Sigmoid colon (tissue), 7 donors: Measurements from ENCODE around the gene POU6F2. TPM values are rescaled to one million over a fixed set of nuclear protein-coding genes. Genes with fewer than 3 reads are reported as not detected.
"Not testable (repeated sequence)": the region's sequence is repeated elsewhere in the genome, so short reads cannot be mapped to it uniquely, and the experiment has no call there.

Experiments
- DNase-seq: peaks from one replicate; pipeline ENCODE4 v3.0.0-alpha.2; 2019
- H3K27ac ChIP-seq, 4 donors: fragments of 200-600 bp; sonication (generic); one replicate each; pipeline ENCODE4 v1.5.1; 2016 to 2019; ENCODE audit warnings: mild to moderate bottlenecking in 1 of 4
- H3K27me3 ChIP-seq, 3 donors: fragments of 200-600 bp; sonication (generic); one replicate each; pipeline ENCODE4 v1.5.1; 2019; ENCODE audit warnings: mild to moderate bottlenecking in 1 of 3
- H3K36me3 ChIP-seq, 4 donors: fragments of 200-600 bp; sonication (generic); one replicate each; pipeline ENCODE4 v1.5.1; 2016 to 2019
- H3K4me1 ChIP-seq, 4 donors: fragments of 200-600 bp; sonication (generic); one replicate each; pipeline ENCODE4 v1.5.1; 2017 to 2019
- H3K4me3 ChIP-seq, 4 donors: fragments of 200-600 bp; sonication (generic); one replicate each; pipeline ENCODE4 v1.5.1; 2017 to 2019; ENCODE audit warnings: mild to moderate bottlenecking in 2 of 4, moderate library complexity in 1 of 4
- H3K9me3 ChIP-seq, 4 donors: fragments of 200-600 bp in 3 of 4; sonication (generic) in 3 of 4; one replicate each; pipeline versions ENCODE4 v1.5.1 to v1.6.1; 2013 to 2019
- CTCF ChIP-seq, 4 experiments: fragments of 450-650 bp in 3 of 4; fragments of 200-600 bp in 1 of 4; IDR thresholded peaks; one replicate each; pipeline ENCODE4 v1.5.1; 2016 to 2019; ENCODE audit warnings: antibody characterized with exemption in 4 of 4, mild to moderate bottlenecking in 3 of 4, moderate library complexity in 2 of 4
- EP300 ChIP-seq, 4 donors: sonication (generic); formaldehyde crosslinking; IDR thresholded peaks; one replicate each; pipeline ENCODE4 v1.6.1; 2017; ENCODE audit warnings: antibody characterized with exemption in 4 of 4
- POLR2A ChIP-seq, 2 donors: fragments of 450-650 bp; IDR thresholded peaks; one replicate each; pipeline ENCODE4 v1.6.1; 2016; ENCODE audit warnings: antibody characterized with exemption in 2 of 2, mild to moderate bottlenecking in 2 of 2, moderate library complexity in 2 of 2
- POLR2AphosphoS5 ChIP-seq, 4 donors: sonication (generic); formaldehyde crosslinking; IDR thresholded peaks; one replicate each; pipeline ENCODE4 v1.6.1; 2017; ENCODE audit warnings: antibody characterized with exemption in 4 of 4
- WGBS, 2 donors: extraction: QIAGEN DNeasy Blood & Tissue Kit; methylation state at CpG; one replicate each; pipeline ENCODE4 v1.1.7; 2013; 5-methylcytosine and 5-hydroxymethylcytosine counted together
- intact Hi-C: fragments of 100-400 bp; cut with DNase I; formaldehyde crosslinking; loops from one replicate; pipeline ENCODE4 v1.15.1; 2023
- polyA plus RNA-seq, 3 donors: library from polyadenylated mRNA; stranded (reverse); fragments of 200-250 nt; gene quantifications; one replicate each; pipeline ENCODE4 v1.2.3, GENCODE V29; 2013
- total RNA-seq, 4 donors: library from RNA; depleted of rRNA; stranded (reverse); fragments of >200 nt; gene quantifications; one replicate each; pipeline ENCODE4 v1.1.0, GENCODE V29; 2016
- donor health status: healthy with polysubstance abuse.
- donor health status: Bipolar disorder and iron deficiency.
- donor health status: healthy.

The POU6F2 gene
- total and polyA plus RNA-seq, 7 donors = 0.04 TPM; not detected in 6

DNA sequence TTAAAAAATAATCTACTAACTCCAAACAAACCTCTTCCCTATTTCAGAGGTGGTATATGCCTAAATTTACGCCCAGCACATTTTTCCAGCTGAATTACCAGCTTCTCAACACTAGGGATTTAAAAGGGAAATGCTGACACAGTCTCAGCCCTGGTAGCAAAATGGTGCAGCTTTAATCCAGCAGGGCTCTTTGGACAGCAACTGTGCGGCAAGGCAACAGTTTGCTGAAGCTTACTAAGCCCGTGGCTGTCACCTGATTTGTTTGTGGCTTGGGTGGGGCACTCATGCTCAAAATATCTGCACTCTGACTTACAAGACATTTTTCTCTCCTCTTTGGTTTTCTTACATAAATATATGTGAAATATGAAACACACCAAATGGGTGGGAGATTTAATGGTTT, 206.7 kb downstream of the POU6F2 start:
- TF ChIP-seq POLR2AphosphoS5 (IDR thresholded peaks at IDR 0.05) (no peak), EP300 (IDR thresholded peaks at IDR 0.05) (no peak), POLR2A (IDR thresholded peaks at IDR 0.05) (no peak), CTCF (IDR thresholded peaks at IDR 0.05) (no peak)
- Histone ChIP-seq H3K27me3 (no peaks in the 10 kb centered on the region), H3K9me3 (no peaks in the 10 kb centered on the region), H3K4me1 (peaks cover 0 to 3% (median 1%) of the 10 kb centered on the region in 4 donors), H3K27ac (no peak overlapping the region), H3K4me3 (no peak overlapping the region), H3K36me3 (no peaks in the 10 kb centered on the region)
- DNase-seq = no peak
- intact Hi-C loops = no loop called here
- 25 to 54% methylated on average over 3 of the region's 3 CpGs for WGBS, 2 donors

GRCh38 chr7:39186131-39186530, 208.4 kb downstream of the POU6F2 start:
- intact Hi-C loops = no loop called here

GRCh38 chr7:39186671-39187070, 209.0 kb downstream of the POU6F2 start:
- no peaks in the 10 kb centered on the region for H3K27me3 ChIP-seq
- WGBS, 2 donors = 80 to 88% methylated on average over 4 of the region's 4 CpGs
- no peak for DNase-seq
- H3K36me3 ChIP-seq = no peaks in the 10 kb centered on the region
- intact Hi-C loops = no loop called here
- H3K4me1 ChIP-seq = no peaks in the 10 kb centered on the region
- H3K4me3 ChIP-seq = no peak overlapping the region
- TF ChIP-seq CTCF (IDR thresholded peaks at IDR 0.05) (no peak), EP300 (IDR thresholded peaks at IDR 0.05) (no peak), POLR2A (IDR thresholded peaks at IDR 0.05) (no peak), POLR2AphosphoS5 (IDR thresholded peaks at IDR 0.05) (no peak)
- no peaks in the 10 kb centered on the region for H3K9me3 ChIP-seq
- no peak overlapping the region for H3K27ac ChIP-seq

More at GRCh38 chr7:39186131-39186530, 208.4 kb downstream of the POU6F2 start:
- H3K27me3 ChIP-seq = no peaks in the 10 kb centered on the region
- no peaks in the 10 kb centered on the region for H3K4me1 ChIP-seq
- WGBS, 2 donors = 93 to 96% methylated on average over 2 of the region's 2 CpGs
- DNase-seq = no peak
- TF ChIP-seq CTCF (IDR thresholded peaks at IDR 0.05) (no peak), POLR2AphosphoS5 (IDR thresholded peaks at IDR 0.05) (no peak), EP300 (IDR thresholded peaks at IDR 0.05) (no peak), POLR2A (IDR thresholded peaks at IDR 0.05) (no peak)
- no peaks in the 10 kb centered on the region for H3K36me3 ChIP-seq
- H3K4me3 ChIP-seq = no peak overlapping the region
- no peaks in the 10 kb centered on the region for H3K9me3 ChIP-seq
- no peak overlapping the region for H3K27ac ChIP-seq

- Histone ChIP-seq H3K36me3 (no peaks in the 10 kb centered on the region), H3K27me3 (no peaks in the 10 kb centered on the region), H3K4me3 (no peak overlapping the region), H3K27ac (no peak overlapping the region), H3K9me3 (no peaks in the 10 kb centered on the region), H3K4me1 (no peaks in the 10 kb centered on the region)
- intact Hi-C loops = no loop called here
- 57 to 62% methylated on average over 4 of the region's 4 CpGs for WGBS, 2 donors
- TF ChIP-seq POLR2A (IDR thresholded peaks at IDR 0.05) (no peak), EP300 (IDR thresholded peaks at IDR 0.05) (no peak), POLR2AphosphoS5 (IDR thresholded peaks at IDR 0.05) (no peak), CTCF (IDR thresholded peaks at IDR 0.05) (no peak)
- no peak for DNase-seq
These were observed 209.4 kb downstream of the POU6F2 start for GRCh38 chr7:39187130-39187529.

GRCh38 chr7:39192476-39192875, 214.8 kb downstream of the POU6F2 start:
- no peak for DNase-seq
- TF ChIP-seq POLR2AphosphoS5 (IDR thresholded peaks at IDR 0.05) (no peak), CTCF (IDR thresholded peaks at IDR 0.05) (no peak), EP300 (IDR thresholded peaks at IDR 0.05) (no peak), POLR2A (IDR thresholded peaks at IDR 0.05) (no peak)
- intact Hi-C loops = no loop called here
- no peaks in the 10 kb centered on the region for H3K27me3 ChIP-seq
- no peaks in the 10 kb centered on the region for H3K9me3 ChIP-seq
- H3K27ac ChIP-seq = no peak overlapping the region
- no peaks in the 10 kb centered on the region for H3K36me3 ChIP-seq
- no peaks in the 10 kb centered on the region for H3K4me1 ChIP-seq
- H3K4me3 ChIP-seq = no peak overlapping the region
- 78 to 90% methylated on average over 1 of the region's 1 CpG for WGBS, 2 donors

DNA sequence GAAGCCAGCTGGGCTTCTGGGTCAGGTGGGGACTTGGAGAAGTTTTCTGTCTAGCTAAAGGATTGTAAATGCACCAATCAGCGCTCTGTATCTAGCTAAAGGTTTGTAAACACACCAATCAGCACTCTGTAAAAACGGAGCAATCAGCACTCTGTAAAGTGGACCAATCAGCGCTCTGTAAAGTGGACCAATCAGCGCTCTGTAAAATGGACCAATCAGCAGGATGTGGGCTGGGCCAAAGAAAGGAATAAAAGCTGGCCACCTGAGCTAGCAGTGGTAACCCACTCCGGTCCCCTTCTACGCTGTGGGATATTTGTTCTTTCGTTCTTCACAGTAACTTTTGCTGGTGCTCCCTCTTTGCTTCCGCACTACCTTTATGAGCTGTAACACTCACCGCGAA, 216.7 kb downstream of the POU6F2 start:
- H3K9me3 ChIP-seq, intact Hi-C loops, DNase-seq, H3K36me3 ChIP-seq, H3K27ac ChIP-seq, H3K4me3 ChIP-seq, H3K4me1 ChIP-seq, H3K27me3 ChIP-seq: not testable (repeated sequence)
- 91 to 93% methylated on average over 10 of the region's 10 CpGs for WGBS, 2 donors
